HL-60 (cell line): ENCODE results near the gene ZNF497.

Experiments used
- DNase-seq, 2 experiments: peaks; one replicate each; pipeline ENCODE4 v3.0.0-alpha.2; 2010 to 2020; ENCODE audit warnings: low read depth in 1 of 2, low spot score in 1 of 2
- H3K27ac ChIP-seq: fragments of 250-450 bp; sonication (Bioruptor Pico); replicated peaks from 2 replicates; pipeline ENCODE4 v1.5.1; 2020; ENCODE audit warnings: mild to moderate bottlenecking, moderate library complexity
- H3K27me3 ChIP-seq: fragments of 250-450 bp; sonication (Bioruptor Pico); 2 replicates; pipeline ENCODE4 v1.5.1; 2021; ENCODE audit warnings: mild to moderate bottlenecking, moderate library complexity; ENCODE audit not compliant: insufficient read depth, poor library complexity, severe bottlenecking
- H3K4me3 ChIP-seq: replicated peaks from 2 replicates; pipeline ENCODE4 v1.5.1; 2011; ENCODE audit warnings: mild to moderate bottlenecking, control low read depth, low read length; ENCODE audit not compliant: insufficient read depth
- CTCF ChIP-seq: IDR thresholded peaks from one replicate; pipeline ENCODE4 v1.5.1; 2011; ENCODE audit warnings: low read length, control low read depth, inconsistent platforms; ENCODE audit not compliant: insufficient read depth
- GABPA ChIP-seq: IDR thresholded peaks from 2 replicates; pipeline ENCODE4 v1.6.1; 2012; ENCODE audit warnings: low read depth
- POLR2AphosphoS5 ChIP-seq: IDR thresholded peaks from 2 replicates; pipeline ENCODE4 v1.6.1; 2012; ENCODE audit warnings: low read depth
- REST ChIP-seq: IDR thresholded peaks from 2 replicates; pipeline ENCODE4 v1.6.1; 2012; ENCODE audit warnings: low read depth; ENCODE audit not compliant: insufficient replicate concordance
- SPI1 ChIP-seq: IDR thresholded peaks from 2 replicates; pipeline ENCODE4 v1.6.1; 2012; ENCODE audit warnings: low read depth, mild to moderate bottlenecking, borderline replicate concordance

Gene ZNF497

GRCh38 chr19:58394821-58395219 lies 32.3 kb upstream of the ZNF497 start:
- DNase-seq, result no peak
- H3K4me3 ChIP-seq, result no peak overlapping the region
- H3K27me3 ChIP-seq, result no peaks in the 10 kb centered on the region
- no peak overlapping the region for H3K27ac ChIP-seq
- no peak for TF ChIP-seq REST
- no peak for TF ChIP-seq GABPA
- no peak for TF ChIP-seq CTCF
- TF ChIP-seq POLR2AphosphoS5, result no peak
- no peak for TF ChIP-seq SPI1

- Histone ChIP-seq H3K27ac (no peak overlapping the region), H3K27me3 (no peaks in the 10 kb centered on the region), H3K4me3 (no peak overlapping the region)
- DNase-seq, result no peak
- TF ChIP-seq CTCF (no peak), GABPA (no peak), POLR2AphosphoS5 (no peak), REST (no peak), SPI1 (no peak)
Observed at GRCh38 chr19:58393725-58394033, 31.1 kb upstream of the ZNF497 start.

GRCh38 chr19:58392945-58393724 lies 30.6 kb upstream of the ZNF497 start:
- no peak overlapping the region for H3K4me3 ChIP-seq
- no peak overlapping the region for H3K27ac ChIP-seq
- DNase-seq, result no peak
- TF ChIP-seq POLR2AphosphoS5 (peak; percentile 68; the same call in 1 of the 2 replicates), CTCF (no peak)
- H3K27me3 ChIP-seq, result no peaks in the 10 kb centered on the region

DNA sequence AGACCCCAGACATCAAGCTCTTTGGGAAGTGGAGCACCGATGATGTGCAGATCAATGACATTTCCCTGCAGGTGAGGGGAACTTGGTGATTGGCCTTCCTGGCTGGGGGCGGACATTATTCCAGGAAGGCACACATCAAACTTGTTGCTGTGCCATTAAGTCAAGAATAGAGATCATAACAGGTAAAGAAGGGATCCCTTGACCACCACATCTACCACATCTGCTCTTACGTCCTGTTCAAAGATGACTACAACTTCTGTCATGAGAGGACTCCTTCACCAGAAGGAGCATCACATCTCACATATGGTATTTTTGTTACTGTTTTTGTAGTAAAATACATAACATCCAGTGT lies 25.6 kb upstream of the ZNF497 start:
- Histone ChIP-seq H3K4me3 (peak overlapping the region; percentile 81), H3K27me3 (no peaks in the 10 kb centered on the region), H3K27ac (peak overlapping the region; percentile 98; the same call in 1 of the 2 replicates)
- no peak for DNase-seq
- TF ChIP-seq REST (no peak), SPI1 (no peak), CTCF (no peak), GABPA (no peak), POLR2AphosphoS5 (no peak)
